HEK293 (cell line): ENCODE results near the gene CASZ1.

ENCODE experiments used
- GFI1B ChIP-seq: fragments of 450-650 bp; formaldehyde crosslinking; IDR thresholded peaks from 2 replicates; pipeline ENCODE4 v1.5.1; 2016; ENCODE audit warnings: missing biosample characterization, missing genetic modification characterization
- GLIS1 ChIP-seq: fragments of 450-650 bp; formaldehyde crosslinking; IDR thresholded peaks from 2 replicates; pipeline ENCODE4 v1.5.1; 2016; ENCODE audit warnings: missing biosample characterization, missing genetic modification characterization
- KLF8 ChIP-seq: fragments of 450-650 bp; formaldehyde crosslinking; IDR thresholded peaks from 2 replicates; pipeline ENCODE4 v1.5.1; 2016; ENCODE audit warnings: missing biosample characterization, missing genetic modification characterization
- KLF9 ChIP-seq: fragments of 450-650 bp; formaldehyde crosslinking; IDR thresholded peaks from 2 replicates; pipeline ENCODE4 v1.5.1; 2016; ENCODE audit warnings: missing biosample characterization, missing genetic modification characterization, low read depth
- SALL2 ChIP-seq: fragments of 450-650 bp; formaldehyde crosslinking; IDR thresholded peaks from 2 replicates; pipeline ENCODE4 v1.5.0; 2017; ENCODE audit warnings: missing biosample characterization, mild to moderate bottlenecking, missing genetic modification characterization, borderline replicate concordance
- SP3 ChIP-seq: fragments of 450-650 bp; formaldehyde crosslinking; IDR thresholded peaks from 2 replicates; pipeline ENCODE4 v1.5.1; 2016; ENCODE audit warnings: missing biosample characterization, missing genetic modification characterization
- YY1 ChIP-seq: fragments of 450-650 bp; formaldehyde crosslinking; IDR thresholded peaks from 2 replicates; pipeline ENCODE4 v1.5.1; 2018; ENCODE audit warnings: missing biosample characterization, missing genetic modification characterization
- ZEB2 ChIP-seq: fragments of 450-650 bp; formaldehyde crosslinking; IDR thresholded peaks from 2 replicates; pipeline ENCODE4 v1.5.1; 2016; ENCODE audit warnings: missing biosample characterization, missing genetic modification characterization
- ZFP37 ChIP-seq: fragments of 450-650 bp; formaldehyde crosslinking; IDR thresholded peaks from 2 replicates; pipeline ENCODE4 v1.5.1; 2016; ENCODE audit warnings: missing biosample characterization, missing genetic modification characterization
- ZNF112 ChIP-seq: fragments of 450-650 bp; formaldehyde crosslinking; IDR thresholded peaks from 2 replicates; pipeline ENCODE4 v1.5.0; 2017; ENCODE audit warnings: missing biosample characterization, missing genetic modification characterization
- ZNF157 ChIP-seq: fragments of 450-650 bp; formaldehyde crosslinking; IDR thresholded peaks from 2 replicates; pipeline ENCODE4 v1.5.1; 2016; ENCODE audit warnings: missing biosample characterization, missing genetic modification characterization
- ZNF202 ChIP-seq: fragments of 450-650 bp; formaldehyde crosslinking; IDR thresholded peaks from 2 replicates; pipeline ENCODE4 v1.5.1; 2016; ENCODE audit warnings: missing biosample characterization, missing genetic modification characterization, borderline replicate concordance
- ZNF223 ChIP-seq: fragments of 450-650 bp; formaldehyde crosslinking; IDR thresholded peaks from 2 replicates; pipeline ENCODE4 v1.5.1; 2016; ENCODE audit warnings: missing biosample characterization, missing genetic modification characterization
- ZNF248 ChIP-seq: fragments of 450-650 bp; formaldehyde crosslinking; IDR thresholded peaks from 2 replicates; pipeline ENCODE4 v1.5.1; 2017; ENCODE audit warnings: missing biosample characterization, missing genetic modification characterization
- ZNF768 ChIP-seq: fragments of 450-650 bp; formaldehyde crosslinking; IDR thresholded peaks from 2 replicates; pipeline ENCODE4 v1.5.1; 2018; ENCODE audit warnings: missing biosample characterization, mild to moderate bottlenecking, missing genetic modification characterization
- ZNF830 ChIP-seq: fragments of 450-650 bp; IDR thresholded peaks from 2 replicates; pipeline ENCODE4 v1.5.0; 2018; ENCODE audit warnings: missing biosample characterization, missing genetic modification characterization, low read depth, mild to moderate bottlenecking, moderate library complexity
- TF ChIP-seq, protein P1 (sequence below): fragments of 450-650 bp; formaldehyde crosslinking; IDR thresholded peaks from 2 replicates; pipeline ENCODE4 v1.5.1; 2017; ENCODE audit warnings: missing biosample characterization, missing genetic modification characterization
- TF ChIP-seq, protein P2 (sequence below): fragments of 450-650 bp; formaldehyde crosslinking; IDR thresholded peaks from 2 replicates; pipeline ENCODE4 v1.5.1; 2016; ENCODE audit warnings: missing biosample characterization, missing genetic modification characterization
- TF ChIP-seq, protein P3 (sequence below): fragments of 450-650 bp; formaldehyde crosslinking; IDR thresholded peaks from 2 replicates; pipeline ENCODE4 v1.5.1; 2016; ENCODE audit warnings: missing biosample characterization, missing genetic modification characterization
- TF ChIP-seq, protein P4 (sequence below): fragments of 450-650 bp; formaldehyde crosslinking; IDR thresholded peaks from 2 replicates; pipeline ENCODE4 v1.5.1; 2017; ENCODE audit warnings: missing biosample characterization, mild to moderate bottlenecking, missing genetic modification characterization, moderate library complexity
- TF ChIP-seq, protein P5 (sequence below): fragments of 450-650 bp; formaldehyde crosslinking; IDR thresholded peaks from 2 replicates; pipeline ENCODE4 v1.5.1; 2016; ENCODE audit warnings: missing biosample characterization, missing genetic modification characterization
- TF ChIP-seq, protein P6 (sequence below): fragments of 450-650 bp; formaldehyde crosslinking; IDR thresholded peaks from 2 replicates; pipeline ENCODE4 v1.5.1; 2016; ENCODE audit warnings: missing biosample characterization, missing genetic modification characterization, low read depth
- TF ChIP-seq, protein P7 (sequence below): fragments of 450-650 bp; formaldehyde crosslinking; IDR thresholded peaks from 2 replicates; pipeline ENCODE4 v1.5.1; 2016; ENCODE audit warnings: missing biosample characterization, missing genetic modification characterization
- TF ChIP-seq, protein P8 (sequence below): fragments of 450-650 bp; formaldehyde crosslinking; IDR thresholded peaks from 2 replicates; pipeline ENCODE4 v1.5.1; 2016; ENCODE audit warnings: missing biosample characterization, missing genetic modification characterization

CASZ1 gene

DNA sequence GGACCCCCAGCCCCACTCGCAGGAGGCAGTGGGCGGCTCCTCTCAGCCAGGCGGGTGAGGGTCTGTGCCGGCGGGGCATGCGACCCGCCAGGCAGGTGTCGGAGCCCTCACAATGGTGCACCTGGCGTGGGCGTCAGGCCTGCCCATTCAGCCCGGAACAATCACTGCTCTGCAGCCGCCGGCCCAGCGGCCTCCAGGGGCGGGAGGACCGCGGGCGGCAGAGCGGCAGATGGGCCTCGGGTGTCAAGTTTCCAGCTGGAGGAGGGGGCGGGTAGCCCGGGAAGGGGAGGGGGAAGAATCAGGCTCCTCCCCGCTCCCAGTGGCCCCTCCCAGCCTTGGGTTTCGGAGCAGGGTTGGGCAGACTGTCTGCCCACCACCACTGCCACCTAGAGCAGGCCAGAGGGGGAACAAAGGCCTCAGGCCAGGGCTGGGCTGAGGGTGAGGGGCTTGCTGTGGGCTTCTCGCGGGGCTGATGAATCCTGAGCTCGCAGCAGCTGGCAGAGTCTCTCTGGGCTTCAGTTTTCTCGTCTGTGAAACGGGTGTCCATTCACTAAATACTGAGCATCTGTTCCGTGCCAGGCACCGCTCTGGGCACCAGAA, 39.5 kb upstream of the CASZ1 start (continued):
- TF ChIP-seq, protein P1, sequence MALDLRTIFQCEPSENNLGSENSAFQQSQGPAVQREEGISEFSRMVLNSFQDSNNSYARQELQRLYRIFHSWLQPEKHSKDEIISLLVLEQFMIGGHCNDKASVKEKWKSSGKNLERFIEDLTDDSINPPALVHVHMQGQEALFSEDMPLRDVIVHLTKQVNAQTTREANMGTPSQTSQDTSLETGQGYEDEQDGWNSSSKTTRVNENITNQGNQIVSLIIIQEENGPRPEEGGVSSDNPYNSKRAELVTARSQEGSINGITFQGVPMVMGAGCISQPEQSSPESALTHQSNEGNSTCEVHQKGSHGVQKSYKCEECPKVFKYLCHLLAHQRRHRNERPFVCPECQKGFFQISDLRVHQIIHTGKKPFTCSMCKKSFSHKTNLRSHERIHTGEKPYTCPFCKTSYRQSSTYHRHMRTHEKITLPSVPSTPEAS (tag by site-specific recombination): no peak
- TF ChIP-seq, protein P2, sequence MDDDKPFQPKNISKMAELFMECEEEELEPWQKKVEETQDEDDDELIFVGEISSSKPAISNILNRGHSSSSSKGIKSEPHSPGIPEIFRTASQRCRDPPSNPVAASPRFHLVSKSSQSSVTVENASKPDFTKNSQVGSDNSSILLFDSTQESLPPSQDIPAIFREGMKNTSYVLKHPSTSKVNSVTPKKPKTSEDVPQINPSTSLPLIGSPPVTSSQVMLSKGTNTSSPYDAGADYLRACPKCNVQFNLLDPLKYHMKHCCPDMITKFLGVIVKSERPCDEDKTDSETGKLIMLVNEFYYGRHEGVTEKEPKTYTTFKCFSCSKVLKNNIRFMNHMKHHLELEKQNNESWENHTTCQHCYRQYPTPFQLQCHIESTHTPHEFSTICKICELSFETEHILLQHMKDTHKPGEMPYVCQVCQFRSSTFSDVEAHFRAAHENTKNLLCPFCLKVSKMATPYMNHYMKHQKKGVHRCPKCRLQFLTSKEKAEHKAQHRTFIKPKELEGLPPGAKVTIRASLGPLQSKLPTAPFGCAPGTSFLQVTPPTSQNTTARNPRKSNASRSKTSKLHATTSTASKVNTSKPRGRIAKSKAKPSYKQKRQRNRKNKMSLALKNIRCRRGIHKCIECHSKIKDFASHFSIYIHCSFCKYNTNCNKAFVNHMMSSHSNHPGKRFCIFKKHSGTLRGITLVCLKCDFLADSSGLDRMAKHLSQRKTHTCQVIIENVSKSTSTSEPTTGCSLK (tag by site-specific recombination): no peak
- TF ChIP-seq, protein P3, sequence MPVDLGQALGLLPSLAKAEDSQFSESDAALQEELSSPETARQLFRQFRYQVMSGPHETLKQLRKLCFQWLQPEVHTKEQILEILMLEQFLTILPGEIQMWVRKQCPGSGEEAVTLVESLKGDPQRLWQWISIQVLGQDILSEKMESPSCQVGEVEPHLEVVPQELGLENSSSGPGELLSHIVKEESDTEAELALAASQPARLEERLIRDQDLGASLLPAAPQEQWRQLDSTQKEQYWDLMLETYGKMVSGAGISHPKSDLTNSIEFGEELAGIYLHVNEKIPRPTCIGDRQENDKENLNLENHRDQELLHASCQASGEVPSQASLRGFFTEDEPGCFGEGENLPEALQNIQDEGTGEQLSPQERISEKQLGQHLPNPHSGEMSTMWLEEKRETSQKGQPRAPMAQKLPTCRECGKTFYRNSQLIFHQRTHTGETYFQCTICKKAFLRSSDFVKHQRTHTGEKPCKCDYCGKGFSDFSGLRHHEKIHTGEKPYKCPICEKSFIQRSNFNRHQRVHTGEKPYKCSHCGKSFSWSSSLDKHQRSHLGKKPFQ: no peak
- no peak for TF ChIP-seq ZNF112 (tag by site-specific recombination)
- no peak for TF ChIP-seq ZNF157 (tag by site-specific recombination)
- TF ChIP-seq, protein P4, sequence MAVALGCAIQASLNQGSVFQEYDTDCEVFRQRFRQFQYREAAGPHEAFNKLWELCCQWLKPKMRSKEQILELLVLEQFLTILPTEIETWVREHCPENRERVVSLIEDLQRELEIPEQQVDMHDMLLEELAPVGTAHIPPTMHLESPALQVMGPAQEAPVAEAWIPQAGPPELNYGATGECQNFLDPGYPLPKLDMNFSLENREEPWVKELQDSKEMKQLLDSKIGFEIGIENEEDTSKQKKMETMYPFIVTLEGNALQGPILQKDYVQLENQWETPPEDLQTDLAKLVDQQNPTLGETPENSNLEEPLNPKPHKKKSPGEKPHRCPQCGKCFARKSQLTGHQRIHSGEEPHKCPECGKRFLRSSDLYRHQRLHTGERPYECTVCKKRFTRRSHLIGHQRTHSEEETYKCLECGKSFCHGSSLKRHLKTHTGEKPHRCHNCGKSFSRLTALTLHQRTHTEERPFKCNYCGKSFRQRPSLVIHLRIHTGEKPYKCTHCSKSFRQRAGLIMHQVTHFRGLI (tag by site-specific recombination): peak; percentile 91
- no peak for TF ChIP-seq ZNF830 (tag by site-specific recombination)
- TF ChIP-seq, protein P5, sequence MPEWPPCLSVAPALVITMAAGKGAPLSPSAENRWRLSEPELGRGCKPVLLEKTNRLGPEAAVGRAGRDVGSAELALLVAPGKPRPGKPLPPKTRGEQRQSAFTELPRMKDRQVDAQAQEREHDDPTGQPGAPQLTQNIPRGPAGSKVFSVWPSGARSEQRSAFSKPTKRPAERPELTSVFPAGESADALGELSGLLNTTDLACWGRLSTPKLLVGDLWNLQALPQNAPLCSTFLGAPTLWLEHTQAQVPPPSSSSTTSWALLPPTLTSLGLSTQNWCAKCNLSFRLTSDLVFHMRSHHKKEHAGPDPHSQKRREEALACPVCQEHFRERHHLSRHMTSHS (tag by site-specific recombination): no peak
- peak; percentile 56 for TF ChIP-seq SP3 (tag by site-specific recombination)
- TF ChIP-seq KLF8 (tag by site-specific recombination): peak; percentile 35; the same call in 1 of the 2 replicates
- TF ChIP-seq ZNF202 (tag by site-specific recombination): no peak
- peak; percentile 67; the same call in 1 of the 2 replicates for TF ChIP-seq ZEB2 (tag by site-specific recombination)
- no peak for TF ChIP-seq ZFP37 (tag by site-specific recombination)
- peak; percentile 65; the same call in 1 of the 2 replicates for TF ChIP-seq KLF9 (tag by site-specific recombination)
- no peak for TF ChIP-seq ZNF248 (tag by site-specific recombination)
- TF ChIP-seq GLIS1 (tag by site-specific recombination): peak; percentile 80
- TF ChIP-seq, protein P6, sequence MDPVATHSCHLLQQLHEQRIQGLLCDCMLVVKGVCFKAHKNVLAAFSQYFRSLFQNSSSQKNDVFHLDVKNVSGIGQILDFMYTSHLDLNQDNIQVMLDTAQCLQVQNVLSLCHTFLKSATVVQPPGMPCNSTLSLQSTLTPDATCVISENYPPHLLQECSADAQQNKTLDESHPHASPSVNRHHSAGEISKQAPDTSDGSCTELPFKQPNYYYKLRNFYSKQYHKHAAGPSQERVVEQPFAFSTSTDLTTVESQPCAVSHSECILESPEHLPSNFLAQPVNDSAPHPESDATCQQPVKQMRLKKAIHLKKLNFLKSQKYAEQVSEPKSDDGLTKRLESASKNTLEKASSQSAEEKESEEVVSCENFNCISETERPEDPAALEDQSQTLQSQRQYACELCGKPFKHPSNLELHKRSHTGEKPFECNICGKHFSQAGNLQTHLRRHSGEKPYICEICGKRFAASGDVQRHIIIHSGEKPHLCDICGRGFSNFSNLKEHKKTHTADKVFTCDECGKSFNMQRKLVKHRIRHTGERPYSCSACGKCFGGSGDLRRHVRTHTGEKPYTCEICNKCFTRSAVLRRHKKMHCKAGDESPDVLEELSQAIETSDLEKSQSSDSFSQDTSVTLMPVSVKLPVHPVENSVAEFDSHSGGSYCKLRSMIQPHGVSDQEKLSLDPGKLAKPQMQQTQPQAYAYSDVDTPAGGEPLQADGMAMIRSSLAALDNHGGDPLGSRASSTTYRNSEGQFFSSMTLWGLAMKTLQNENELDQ (tag by site-specific recombination): no peak
- TF ChIP-seq, protein P7, sequence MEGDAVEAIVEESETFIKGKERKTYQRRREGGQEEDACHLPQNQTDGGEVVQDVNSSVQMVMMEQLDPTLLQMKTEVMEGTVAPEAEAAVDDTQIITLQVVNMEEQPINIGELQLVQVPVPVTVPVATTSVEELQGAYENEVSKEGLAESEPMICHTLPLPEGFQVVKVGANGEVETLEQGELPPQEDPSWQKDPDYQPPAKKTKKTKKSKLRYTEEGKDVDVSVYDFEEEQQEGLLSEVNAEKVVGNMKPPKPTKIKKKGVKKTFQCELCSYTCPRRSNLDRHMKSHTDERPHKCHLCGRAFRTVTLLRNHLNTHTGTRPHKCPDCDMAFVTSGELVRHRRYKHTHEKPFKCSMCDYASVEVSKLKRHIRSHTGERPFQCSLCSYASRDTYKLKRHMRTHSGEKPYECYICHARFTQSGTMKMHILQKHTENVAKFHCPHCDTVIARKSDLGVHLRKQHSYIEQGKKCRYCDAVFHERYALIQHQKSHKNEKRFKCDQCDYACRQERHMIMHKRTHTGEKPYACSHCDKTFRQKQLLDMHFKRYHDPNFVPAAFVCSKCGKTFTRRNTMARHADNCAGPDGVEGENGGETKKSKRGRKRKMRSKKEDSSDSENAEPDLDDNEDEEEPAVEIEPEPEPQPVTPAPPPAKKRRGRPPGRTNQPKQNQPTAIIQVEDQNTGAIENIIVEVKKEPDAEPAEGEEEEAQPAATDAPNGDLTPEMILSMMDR: 0 out of 2 replicates have a peak, but pooled peaks have one; percentile 39
- TF ChIP-seq ZNF223 (tag by site-specific recombination): no peak
- TF ChIP-seq YY1 (tag by site-specific recombination): no peak
- TF ChIP-seq, protein P8, sequence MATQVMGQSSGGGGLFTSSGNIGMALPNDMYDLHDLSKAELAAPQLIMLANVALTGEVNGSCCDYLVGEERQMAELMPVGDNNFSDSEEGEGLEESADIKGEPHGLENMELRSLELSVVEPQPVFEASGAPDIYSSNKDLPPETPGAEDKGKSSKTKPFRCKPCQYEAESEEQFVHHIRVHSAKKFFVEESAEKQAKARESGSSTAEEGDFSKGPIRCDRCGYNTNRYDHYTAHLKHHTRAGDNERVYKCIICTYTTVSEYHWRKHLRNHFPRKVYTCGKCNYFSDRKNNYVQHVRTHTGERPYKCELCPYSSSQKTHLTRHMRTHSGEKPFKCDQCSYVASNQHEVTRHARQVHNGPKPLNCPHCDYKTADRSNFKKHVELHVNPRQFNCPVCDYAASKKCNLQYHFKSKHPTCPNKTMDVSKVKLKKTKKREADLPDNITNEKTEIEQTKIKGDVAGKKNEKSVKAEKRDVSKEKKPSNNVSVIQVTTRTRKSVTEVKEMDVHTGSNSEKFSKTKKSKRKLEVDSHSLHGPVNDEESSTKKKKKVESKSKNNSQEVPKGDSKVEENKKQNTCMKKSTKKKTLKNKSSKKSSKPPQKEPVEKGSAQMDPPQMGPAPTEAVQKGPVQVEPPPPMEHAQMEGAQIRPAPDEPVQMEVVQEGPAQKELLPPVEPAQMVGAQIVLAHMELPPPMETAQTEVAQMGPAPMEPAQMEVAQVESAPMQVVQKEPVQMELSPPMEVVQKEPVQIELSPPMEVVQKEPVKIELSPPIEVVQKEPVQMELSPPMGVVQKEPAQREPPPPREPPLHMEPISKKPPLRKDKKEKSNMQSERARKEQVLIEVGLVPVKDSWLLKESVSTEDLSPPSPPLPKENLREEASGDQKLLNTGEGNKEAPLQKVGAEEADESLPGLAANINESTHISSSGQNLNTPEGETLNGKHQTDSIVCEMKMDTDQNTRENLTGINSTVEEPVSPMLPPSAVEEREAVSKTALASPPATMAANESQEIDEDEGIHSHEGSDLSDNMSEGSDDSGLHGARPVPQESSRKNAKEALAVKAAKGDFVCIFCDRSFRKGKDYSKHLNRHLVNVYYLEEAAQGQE: no peak
- no peak for TF ChIP-seq SALL2 (tag by site-specific recombination)
- TF ChIP-seq ZNF768 (tag by site-specific recombination): no peak
- peak; percentile 74; the same call in 1 of the 2 replicates for TF ChIP-seq GFI1B (tag by site-specific recombination)
